Mesendoderm (in vitro differentiated cells): ENCODE measurements around the gene ENHO.

ENCODE experiments used
- DNase-seq: peaks from one replicate; pipeline ENCODE4 v3.0.0; 2013
- H2AK5ac ChIP-seq: 2 replicates; pipeline ENCODE4 v1.6.1; 2013; ENCODE audit warnings: low read length, inconsistent platforms
- H2BK120ac ChIP-seq: 2 replicates; pipeline ENCODE4 v1.6.1; 2013; ENCODE audit warnings: low read depth, mild to moderate bottlenecking, low read length, moderate library complexity, mixed read lengths
- H2BK15ac ChIP-seq: replicated peaks from 2 replicates; pipeline ENCODE4 v1.6.1; 2013; ENCODE audit warnings: low read depth, mild to moderate bottlenecking, moderate library complexity
- H2BK5ac ChIP-seq: 2 replicates; pipeline ENCODE4 v1.6.1; 2013; ENCODE audit warnings: low read length, inconsistent platforms
- H3K18ac ChIP-seq: 2 replicates; pipeline ENCODE4 v1.6.1; 2013; ENCODE audit warnings: mild to moderate bottlenecking, low read length, mixed read lengths
- H3K23ac ChIP-seq: one replicate; pipeline ENCODE4 v1.6.1; 2013; ENCODE audit warnings: low read length
- H3K27ac ChIP-seq: 2 replicates; pipeline ENCODE4 v1.5.1; 2013; ENCODE audit warnings: low read depth, mild to moderate bottlenecking, inconsistent platforms, low read length, moderate library complexity
- H3K27me3 ChIP-seq: 2 replicates; pipeline ENCODE4 v1.6.1; 2013; ENCODE audit warnings: low read length, control low read depth, mild to moderate bottlenecking, inconsistent platforms; ENCODE audit not compliant: insufficient read depth, poor library complexity
- H3K36me3 ChIP-seq: 2 replicates; pipeline ENCODE4 v1.6.1; 2013; ENCODE audit warnings: low read length, inconsistent platforms; ENCODE audit not compliant: control insufficient read depth, insufficient read depth
- H3K4ac ChIP-seq: one replicate; pipeline ENCODE4 v1.6.1; 2013; ENCODE audit warnings: low read depth, mild to moderate bottlenecking, low read length, moderate library complexity
- H3K4me1 ChIP-seq: 2 replicates; pipeline ENCODE4 v1.6.1; 2013; ENCODE audit warnings: low read depth, low read length, inconsistent platforms; ENCODE audit not compliant: control insufficient read depth
- H3K4me2 ChIP-seq: 2 replicates; pipeline ENCODE4 v1.6.1; 2013; ENCODE audit warnings: low read length
- H3K4me3 ChIP-seq: 2 replicates; pipeline ENCODE4 v1.5.1; 2013; ENCODE audit warnings: mild to moderate bottlenecking, low read length
- H3K56ac ChIP-seq: one replicate; pipeline ENCODE4 v1.6.1; 2013; ENCODE audit warnings: low read length
- H3K79me1 ChIP-seq: 2 replicates; pipeline ENCODE4 v1.6.1; 2013; ENCODE audit warnings: low read length, inconsistent platforms
- H3K79me2 ChIP-seq: 2 replicates; pipeline ENCODE4 v1.6.1; 2013; ENCODE audit warnings: mild to moderate bottlenecking, low read length; ENCODE audit not compliant: control insufficient read depth, insufficient read depth
- H3K9ac ChIP-seq: 2 replicates; pipeline ENCODE4 v1.6.1; 2013; ENCODE audit warnings: low read length, inconsistent platforms
- H4K5ac ChIP-seq: one replicate; pipeline ENCODE4 v1.6.1; 2013; ENCODE audit warnings: low read length
- H4K8ac ChIP-seq: one replicate; pipeline ENCODE4 v1.6.1; 2013; ENCODE audit warnings: low read depth, mild to moderate bottlenecking, control low read depth, low read length, moderate library complexity
- WGBS: extraction: QIAGEN DNeasy Blood & Tissue Kit; methylation state at CpG from one replicate; pipeline ENCODE4 v1.1.7; 2013; ENCODE audit warnings: low lambda C conversion rate, missing lambda C conversion rate; ENCODE audit not compliant: insufficient coverage; ENCODE audit errors: extremely low coverage; 5-methylcytosine and 5-hydroxymethylcytosine counted together

ENHO gene

DNA sequence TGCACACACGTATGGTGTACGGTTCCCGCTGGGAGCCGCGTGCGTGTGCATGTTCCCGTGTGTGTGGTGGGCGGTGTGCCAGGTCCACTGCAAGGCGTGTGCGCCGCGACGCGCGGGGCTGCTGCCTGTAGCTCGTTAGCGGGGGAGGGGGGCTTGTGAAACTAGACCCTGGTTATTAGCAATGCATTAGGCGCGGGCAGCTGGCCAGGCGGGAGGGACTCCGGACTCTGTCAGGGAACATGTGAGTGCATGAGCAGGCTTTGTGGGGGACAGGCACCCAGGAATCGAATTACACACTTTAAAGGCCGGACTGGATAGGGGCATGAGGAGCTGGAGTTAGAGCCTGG lies 32.2 kb upstream of the ENHO start:
- H3K4me2 ChIP-seq, result no peak overlapping the region
- H3K9ac ChIP-seq, result no peak overlapping the region
- no peaks in the 10 kb centered on the region for H3K79me2 ChIP-seq
- no CpG with 5 or more reads among the region's 23 CpGs for WGBS
- no peaks in the 10 kb centered on the region for H3K79me1 ChIP-seq
- no peak overlapping the region for H4K5ac ChIP-seq
- H3K36me3 ChIP-seq, result no peaks in the 10 kb centered on the region
- no peaks in the 10 kb centered on the region for H3K27me3 ChIP-seq
- peaks cover 3% of the 10 kb centered on the region for H3K4me1 ChIP-seq
- no peak overlapping the region for H2AK5ac ChIP-seq
- H3K56ac ChIP-seq, result no peak overlapping the region
- H4K8ac ChIP-seq, result no peak overlapping the region
- H3K4ac ChIP-seq, result no peak overlapping the region
- no peak overlapping the region for H3K4me3 ChIP-seq
- H3K23ac ChIP-seq, result no peak overlapping the region
- H2BK120ac ChIP-seq, result no peak overlapping the region
- H3K18ac ChIP-seq, result no peak overlapping the region
- H2BK15ac ChIP-seq, result no peak overlapping the region
- no peak overlapping the region for H3K27ac ChIP-seq
- H2BK5ac ChIP-seq, result no peak overlapping the region
- no peak for DNase-seq

DNA sequence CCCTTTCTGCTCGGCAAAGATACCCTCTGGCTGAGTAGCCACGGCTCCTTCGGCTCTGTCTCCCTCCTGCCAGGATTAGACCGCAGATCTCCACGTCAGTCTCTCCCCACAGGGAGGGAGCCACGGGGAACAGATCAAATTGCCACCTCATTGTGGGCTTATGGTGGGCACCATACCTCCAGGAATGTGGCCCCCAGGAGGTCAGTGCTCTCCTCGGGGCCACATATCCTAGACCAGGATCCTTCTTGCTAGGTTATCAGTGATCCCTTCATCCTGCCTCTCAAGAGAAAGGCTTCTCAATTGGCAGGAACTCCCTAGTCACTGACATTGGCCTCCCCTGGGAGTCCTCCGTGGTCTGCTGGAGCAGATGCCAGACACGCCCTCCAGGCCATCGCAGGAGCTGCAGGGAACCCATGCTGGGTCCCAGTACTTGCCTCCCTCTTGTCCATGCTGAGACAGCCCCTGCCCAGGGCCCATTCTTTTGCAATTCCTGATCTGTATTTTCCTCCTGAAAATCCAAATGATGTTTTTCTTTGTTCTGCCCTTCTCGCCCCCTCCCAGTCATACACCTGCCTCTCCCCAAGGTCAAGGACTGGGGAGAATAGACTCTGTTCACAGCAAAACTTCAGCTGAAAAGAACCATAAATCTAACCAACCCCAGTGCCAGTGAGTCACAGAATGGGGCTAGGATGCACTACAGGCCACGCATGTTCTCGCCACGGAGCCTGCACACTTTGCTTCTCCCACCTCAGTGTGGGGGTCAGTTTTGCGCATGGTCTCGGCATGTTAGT lies 31.6 kb upstream of the ENHO start:
- no peak overlapping the region for H3K4me2 ChIP-seq
- H4K5ac ChIP-seq, result no peak overlapping the region
- H4K8ac ChIP-seq, result no peak overlapping the region
- no peak overlapping the region for H3K18ac ChIP-seq
- H3K4me1 ChIP-seq, result peaks cover 1% of the 10 kb centered on the region
- H2BK15ac ChIP-seq, result no peak overlapping the region
- no peaks in the 10 kb centered on the region for H3K36me3 ChIP-seq
- no peak overlapping the region for H3K9ac ChIP-seq
- H3K79me1 ChIP-seq, result no peaks in the 10 kb centered on the region
- no peaks in the 10 kb centered on the region for H3K79me2 ChIP-seq
- H2BK120ac ChIP-seq, result no peak overlapping the region
- H2AK5ac ChIP-seq, result no peak overlapping the region
- peak; percentile 47 for DNase-seq
- H3K4ac ChIP-seq, result no peak overlapping the region
- H2BK5ac ChIP-seq, result no peak overlapping the region
- no peak overlapping the region for H3K4me3 ChIP-seq
- WGBS, result no CpG with 5 or more reads among the region's 16 CpGs
- no peak overlapping the region for H3K56ac ChIP-seq
- no peak overlapping the region for H3K23ac ChIP-seq
- H3K27me3 ChIP-seq, result no peaks in the 10 kb centered on the region
- no peak overlapping the region for H3K27ac ChIP-seq

DNA sequence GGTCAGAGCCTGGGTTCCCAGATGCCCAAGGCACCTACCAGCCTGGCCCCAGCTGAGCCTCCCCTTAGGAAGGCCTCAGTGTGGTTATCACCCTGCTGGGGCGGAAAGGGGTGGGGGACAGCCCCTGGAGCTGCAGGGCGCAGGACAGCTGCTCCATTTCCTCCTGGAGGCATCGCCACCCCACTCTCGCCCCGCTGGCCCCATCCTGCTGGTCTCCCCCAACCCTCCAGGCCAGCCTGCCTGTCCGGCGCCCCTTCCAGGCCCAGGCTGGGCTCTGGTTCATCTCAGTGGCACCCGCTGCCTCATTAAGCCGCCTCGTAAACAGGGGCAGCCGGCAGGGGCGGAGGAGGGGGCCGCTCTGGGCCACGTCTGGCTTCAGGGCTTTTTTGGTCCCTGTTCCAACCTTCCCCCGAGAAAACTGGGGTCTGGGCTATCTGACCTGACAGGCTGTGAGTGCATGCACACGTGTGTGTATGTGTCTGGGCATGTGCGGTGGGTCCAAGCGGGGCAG lies 30.8 kb upstream of the ENHO start:
- H2BK5ac ChIP-seq, result no peak overlapping the region
- no peak overlapping the region for H3K23ac ChIP-seq
- no peak overlapping the region for H3K4me3 ChIP-seq
- H4K5ac ChIP-seq, result no peak overlapping the region
- no peaks in the 10 kb centered on the region for H3K27me3 ChIP-seq
- H3K9ac ChIP-seq, result no peak overlapping the region
- no peak overlapping the region for H3K4ac ChIP-seq
- no peaks in the 10 kb centered on the region for H3K36me3 ChIP-seq
- no peaks in the 10 kb centered on the region for H3K79me2 ChIP-seq
- no peak overlapping the region for H2BK120ac ChIP-seq
- H4K8ac ChIP-seq, result no peak overlapping the region
- DNase-seq, result no peak
- H3K79me1 ChIP-seq, result no peaks in the 10 kb centered on the region
- no peak overlapping the region for H3K18ac ChIP-seq
- H2AK5ac ChIP-seq, result no peak overlapping the region
- no peak overlapping the region for H3K56ac ChIP-seq
- no peak overlapping the region for H3K27ac ChIP-seq
- H2BK15ac ChIP-seq, result no peak overlapping the region
- H3K4me1 ChIP-seq, result peaks cover 1% of the 10 kb centered on the region
- WGBS, result no CpG with 5 or more reads among the region's 18 CpGs
- H3K4me2 ChIP-seq, result no peak overlapping the region

DNA sequence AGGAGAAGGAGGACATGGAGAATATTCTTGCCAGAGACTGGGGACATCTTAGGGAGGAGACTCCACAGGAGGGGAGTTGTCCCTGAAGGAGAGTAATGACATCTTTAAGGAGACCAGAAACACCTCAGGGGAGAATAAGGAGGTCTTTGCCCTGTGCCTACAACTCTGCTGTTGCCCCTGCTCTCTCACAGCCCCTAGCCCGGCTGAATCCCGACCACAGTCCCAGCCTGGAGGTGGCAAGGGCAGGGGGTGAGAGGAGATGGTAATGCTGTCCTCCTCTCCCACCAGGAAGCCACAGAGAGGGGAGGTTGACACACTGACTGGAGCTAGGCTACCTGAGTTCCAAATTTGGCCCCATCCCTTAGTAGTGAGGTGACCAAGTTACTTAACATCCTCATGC lies 30.2 kb upstream of the ENHO start:
- Histone ChIP-seq H3K79me2 (no peaks in the 10 kb centered on the region), H2BK120ac (no peak overlapping the region), H3K23ac (no peak overlapping the region), H3K27ac (no peak overlapping the region), H3K9ac (no peak overlapping the region), H3K4ac (no peak overlapping the region), H3K4me1 (peaks cover 1% of the 10 kb centered on the region), H3K79me1 (no peaks in the 10 kb centered on the region), H2BK15ac (no peak overlapping the region), H4K8ac (no peak overlapping the region), H3K27me3 (no peaks in the 10 kb centered on the region), H2BK5ac (no peak overlapping the region), H3K36me3 (no peaks in the 10 kb centered on the region), H3K4me2 (no peak overlapping the region), H4K5ac (no peak overlapping the region), H3K56ac (no peak overlapping the region), H3K4me3 (no peak overlapping the region), H2AK5ac (no peak overlapping the region), H3K18ac (no peak overlapping the region)
- DNase-seq, result no peak
- WGBS, result no CpG with 5 or more reads among the region's 2 CpGs

DNA sequence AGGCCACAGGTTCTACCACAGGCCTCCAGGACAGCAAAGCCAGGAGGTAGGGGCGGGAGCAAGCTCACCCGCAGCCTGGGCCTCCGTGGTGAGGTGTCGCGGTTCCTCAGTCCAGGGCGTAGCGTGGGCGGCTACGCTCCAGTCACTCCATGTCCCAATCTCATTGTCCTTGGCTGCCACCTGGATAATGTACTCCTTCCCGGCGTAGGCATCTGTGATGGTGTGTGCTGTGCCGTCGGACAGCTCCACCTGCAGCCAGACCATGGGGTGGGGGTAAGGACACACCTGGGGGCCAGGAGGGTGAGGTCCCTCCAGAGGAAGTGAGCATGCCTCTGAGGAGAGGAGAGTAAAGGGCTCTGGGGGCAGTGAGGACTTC lies 29.8 kb upstream of the ENHO start:
- H3K27me3 ChIP-seq, result no peaks in the 10 kb centered on the region
- no peak overlapping the region for H2BK5ac ChIP-seq
- no peak overlapping the region for H3K23ac ChIP-seq
- H3K79me1 ChIP-seq, result no peaks in the 10 kb centered on the region
- H3K4ac ChIP-seq, result no peak overlapping the region
- no peak overlapping the region for H3K9ac ChIP-seq
- H3K4me2 ChIP-seq, result no peak overlapping the region
- H4K5ac ChIP-seq, result no peak overlapping the region
- H2BK15ac ChIP-seq, result no peak overlapping the region
- no peak for DNase-seq
- H3K18ac ChIP-seq, result no peak overlapping the region
- peaks cover 1% of the 10 kb centered on the region for H3K4me1 ChIP-seq
- no peak overlapping the region for H2BK120ac ChIP-seq
- no peak overlapping the region for H4K8ac ChIP-seq
- H3K79me2 ChIP-seq, result no peaks in the 10 kb centered on the region
- H2AK5ac ChIP-seq, result no peak overlapping the region
- no peak overlapping the region for H3K56ac ChIP-seq
- no peaks in the 10 kb centered on the region for H3K36me3 ChIP-seq
- H3K4me3 ChIP-seq, result no peak overlapping the region
- H3K27ac ChIP-seq, result no peak overlapping the region
- WGBS, result no CpG with 5 or more reads among the region's 13 CpGs
